Choroid plexus epithelial cell (primary cell): ENCODE results near the gene YTHDF1.
"Not testable (repeated sequence)": the region's sequence is repeated elsewhere in the genome, so short reads cannot be mapped to it uniquely, and the experiment has no call there.

ENCODE experiments used
- DNase-seq: peaks from one replicate; pipeline ENCODE4 v3.0.0-alpha.2; 2010; ENCODE audit warnings: low read depth
- H3K4me3 ChIP-seq: 2 replicates; pipeline ENCODE4 v1.5.1; 2011; ENCODE audit warnings: low read depth, mild to moderate bottlenecking, control low read depth, low read length, moderate library complexity
- CTCF ChIP-seq: conservative IDR thresholded peaks from 2 replicates; pipeline ENCODE4 v1.5.1; 2011; ENCODE audit warnings: low read depth, mild to moderate bottlenecking, control low read depth, inconsistent platforms, low read length, moderate library complexity

The YTHDF1 gene

GRCh38 chr20:63222541-63222940, 6.6 kb upstream of the YTHDF1 start:
- no peak for TF ChIP-seq CTCF
- H3K4me3 ChIP-seq: no peak overlapping the region
- no peak for DNase-seq

- H3K4me3 ChIP-seq, DNase-seq: not testable (repeated sequence)
Observed at GRCh38 chr20:63221400-63222053, 5.6 kb upstream of the YTHDF1 start.

GRCh38 chr20:63220696-63221399, 4.9 kb upstream of the YTHDF1 start:
- H3K4me3 ChIP-seq: no peak overlapping the region
- DNase-seq: no peak
- TF ChIP-seq CTCF: no peak

GRCh38 chr20:63219866-63220521, 4.1 kb upstream of the YTHDF1 start:
- TF ChIP-seq CTCF: no peak
- DNase-seq: no peak
- H3K4me3 ChIP-seq: no peak overlapping the region

- no peak for TF ChIP-seq CTCF
Observed at GRCh38 chr20:63219447-63219821, 3.5 kb upstream of the YTHDF1 start.

GRCh38 chr20:63218701-63219446, 2.9 kb upstream of the YTHDF1 start:
- no peak for TF ChIP-seq CTCF
- no peak for DNase-seq
- H3K4me3 ChIP-seq: no peak overlapping the region

More at GRCh38 chr20:63219447-63219821, 3.5 kb upstream of the YTHDF1 start:
- H3K4me3 ChIP-seq: no peak overlapping the region
- DNase-seq: no peak

- DNase-seq: no peak
- H3K4me3 ChIP-seq: no peak overlapping the region
- no peak for TF ChIP-seq CTCF
Observed at GRCh38 chr20:63217706-63218105, 1.8 kb upstream of the YTHDF1 start.
